GM03348 (cell line): Measurements from ENCODE around the gene H1-8.
"Not testable (repeated sequence)": the region's sequence is repeated elsewhere in the genome, so short reads cannot be mapped to it uniquely, and the experiment has no call there.

Source experiments
- DNase-seq: peaks from one replicate; pipeline ENCODE4 v3.0.0; 2012; ENCODE audit warnings: low spot score

Gene H1-8, protein sequence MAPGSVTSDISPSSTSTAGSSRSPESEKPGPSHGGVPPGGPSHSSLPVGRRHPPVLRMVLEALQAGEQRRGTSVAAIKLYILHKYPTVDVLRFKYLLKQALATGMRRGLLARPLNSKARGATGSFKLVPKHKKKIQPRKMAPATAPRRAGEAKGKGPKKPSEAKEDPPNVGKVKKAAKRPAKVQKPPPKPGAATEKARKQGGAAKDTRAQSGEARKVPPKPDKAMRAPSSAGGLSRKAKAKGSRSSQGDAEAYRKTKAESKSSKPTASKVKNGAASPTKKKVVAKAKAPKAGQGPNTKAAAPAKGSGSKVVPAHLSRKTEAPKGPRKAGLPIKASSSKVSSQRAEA

DNA sequence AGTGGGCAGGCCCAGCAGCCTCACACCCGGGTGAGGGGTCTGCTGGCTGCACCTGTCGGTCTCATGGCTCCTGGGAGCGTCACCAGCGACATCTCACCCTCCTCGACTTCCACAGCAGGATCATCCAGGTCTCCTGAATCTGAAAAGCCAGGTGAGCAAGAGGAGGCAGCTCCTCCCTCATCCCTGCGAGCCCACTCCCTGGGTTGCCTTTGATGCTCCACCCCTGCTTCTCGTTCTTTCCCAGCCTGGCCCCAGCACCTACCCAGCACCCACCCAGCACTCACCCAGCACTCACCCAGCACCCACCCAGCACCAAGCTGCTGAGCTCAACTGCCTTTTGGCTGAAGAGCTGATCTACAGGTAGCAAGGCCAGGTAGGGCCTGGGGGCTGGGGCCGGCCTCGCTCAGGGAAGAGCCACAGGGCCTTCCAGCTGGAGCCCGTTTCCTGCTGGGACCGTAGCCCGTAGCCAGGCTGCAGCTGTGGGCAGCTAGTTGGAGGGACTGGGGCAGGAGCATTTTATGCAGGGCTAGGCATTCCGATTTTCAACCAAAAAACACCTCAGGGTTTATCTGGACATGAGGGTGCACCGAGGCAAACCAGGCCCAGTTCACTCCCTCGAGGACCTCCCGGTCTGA is at the start of gene H1-8:
H1-8 (plus strand) TSS at position 20 of the 635 bp plus-strand sequence; CDS start at position 64, 44 bp downstream.
- DNase-seq = no peak

DNA sequence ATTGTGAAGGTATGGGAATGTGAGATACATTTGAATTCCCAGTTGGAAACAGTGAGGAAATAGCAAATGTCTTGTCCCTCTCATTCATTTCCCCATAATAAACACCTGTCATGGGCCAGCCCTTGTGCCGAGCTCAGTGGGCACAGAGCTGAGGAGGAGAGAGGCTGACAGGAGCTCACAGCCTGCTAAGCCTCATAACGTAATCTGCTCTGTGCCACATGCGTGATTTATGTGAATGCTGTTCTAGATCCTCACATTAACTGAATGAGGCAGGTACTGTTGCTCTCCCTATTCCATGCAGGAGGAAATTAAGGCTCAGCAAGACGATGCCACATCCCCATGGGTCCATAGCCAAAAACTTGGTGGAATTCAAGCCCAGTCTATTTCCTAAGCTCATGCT is 49.8 kb upstream of the H1-8 start:
- DNase-seq = no peak

- not testable (repeated sequence) for DNase-seq
These were observed 48.5 kb upstream of the H1-8 start for GRCh38 chr3:129494499-129494898.

GRCh38 chr3:129495006-129495639 is 47.9 kb upstream of the H1-8 start:
- not testable (repeated sequence) for DNase-seq

DNA sequence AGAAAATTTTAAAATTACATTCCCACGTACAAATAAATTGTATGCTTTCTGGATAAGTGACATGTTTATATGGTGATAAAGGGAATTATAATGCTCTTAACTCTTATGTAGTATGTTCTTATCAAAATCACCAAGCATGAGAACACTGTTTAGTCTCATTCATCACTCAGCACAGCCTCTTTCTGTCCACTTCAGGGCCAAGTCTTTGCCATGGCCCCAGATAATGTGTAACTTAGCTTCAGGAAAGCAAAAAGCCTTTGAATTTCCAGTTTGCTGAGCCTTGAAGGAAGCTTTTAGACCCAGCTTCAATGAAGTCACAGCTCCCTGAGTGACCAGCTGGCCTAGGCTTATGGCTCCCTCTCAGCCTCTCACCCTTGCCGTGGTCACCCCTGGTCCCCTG is 45.1 kb upstream of the H1-8 start:
- DNase-seq = not testable (repeated sequence)

GRCh38 chr3:129498603-129499488 is 44.1 kb upstream of the H1-8 start:
- not testable (repeated sequence) for DNase-seq

GRCh38 chr3:129499604-129500333 is 43.2 kb upstream of the H1-8 start:
- not testable (repeated sequence) for DNase-seq

- no peak for DNase-seq
These were observed 42.7 kb upstream of the H1-8 start for GRCh38 chr3:129500334-129500658.

DNA sequence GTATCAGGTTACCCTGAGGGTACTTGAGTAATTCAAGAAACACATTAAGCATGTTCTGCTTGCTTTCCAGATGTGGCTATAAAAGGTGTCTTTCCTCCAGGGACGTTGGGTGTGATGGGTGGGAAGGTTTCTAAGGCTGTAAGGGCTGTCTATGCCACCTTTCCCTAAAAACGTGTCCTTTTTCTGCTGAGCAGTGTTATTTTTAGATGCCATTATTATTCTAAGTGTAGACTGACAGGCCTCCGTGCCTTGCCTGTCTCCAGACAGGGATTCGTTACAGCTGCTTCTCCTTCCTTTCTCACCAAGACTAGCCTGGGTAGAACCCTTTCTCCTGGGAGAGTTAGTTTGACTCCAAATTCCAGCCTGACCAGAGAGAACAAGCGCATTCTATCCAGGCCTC is 41.3 kb upstream of the H1-8 start:
- no peak for DNase-seq

DNA sequence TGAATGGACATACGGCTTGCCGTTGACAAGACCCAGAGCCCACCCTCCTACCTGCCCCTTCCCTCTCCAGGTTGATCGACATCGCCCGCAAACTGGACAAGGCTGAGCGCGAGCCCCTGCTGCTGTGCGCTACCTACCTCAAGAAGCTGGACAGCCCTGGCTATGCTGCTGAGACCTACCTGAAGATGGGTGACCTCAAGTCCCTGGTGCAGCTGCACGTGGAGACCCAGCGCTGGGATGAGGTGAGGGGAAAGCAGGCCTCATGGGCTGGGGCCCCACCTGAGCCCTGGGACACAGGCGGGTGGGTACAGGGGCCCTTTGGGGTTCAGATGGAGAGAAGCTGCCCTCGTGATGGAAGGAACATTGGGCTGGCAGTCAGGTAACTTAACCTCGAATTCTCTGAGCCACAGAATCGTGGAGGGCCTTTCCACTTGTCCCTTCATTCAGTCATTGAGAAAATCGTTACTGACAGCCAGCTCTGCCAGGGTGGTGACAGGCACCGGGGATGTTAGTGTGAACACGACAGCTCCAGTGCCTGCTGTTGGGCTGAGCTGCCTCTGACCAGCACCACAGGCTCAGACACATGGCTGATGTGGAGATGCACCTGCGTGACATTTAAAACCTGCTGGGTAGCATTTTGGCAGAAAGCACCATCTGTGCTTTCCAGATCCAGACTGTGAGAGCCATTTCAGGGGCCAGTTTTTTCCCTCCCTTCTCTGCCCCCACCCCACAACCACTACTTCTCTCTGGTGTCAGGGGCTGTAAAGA is 40.1 kb upstream of the H1-8 start:
- no peak for DNase-seq

- DNase-seq = no peak
These were observed 39.3 kb upstream of the H1-8 start for GRCh38 chr3:129503471-129504291.

DNA sequence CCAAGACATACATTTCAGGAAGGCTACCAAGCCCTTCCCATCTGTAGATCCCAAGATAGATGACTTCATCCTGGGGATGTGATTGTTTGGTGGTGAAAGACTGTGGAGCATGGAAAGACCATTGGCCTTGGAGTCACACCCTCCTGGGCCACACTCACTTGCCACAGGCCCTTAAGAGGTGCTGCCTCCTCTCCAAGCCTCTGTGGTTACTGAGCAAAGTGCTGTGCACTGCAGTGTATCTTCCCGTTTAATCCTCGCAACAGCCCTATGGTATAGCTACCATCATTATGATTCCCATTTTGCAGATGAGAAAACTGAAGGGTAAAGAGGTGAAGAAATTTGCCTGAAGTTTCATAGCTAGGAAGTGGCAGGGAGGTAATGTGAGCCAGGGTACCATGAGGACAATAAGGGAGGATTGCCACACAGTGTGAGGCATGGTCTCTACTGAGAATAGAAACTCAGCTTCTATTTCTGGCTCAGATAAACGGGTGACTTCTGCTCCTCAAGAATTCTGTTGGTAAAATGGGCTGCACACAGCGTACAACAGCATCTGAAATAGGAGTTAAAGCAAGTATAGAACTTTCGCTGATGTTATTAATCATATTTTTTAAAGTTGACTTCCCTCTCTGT is 38.4 kb upstream of the H1-8 start:
- DNase-seq = no peak

GRCh38 chr3:129505341-129505740 is 37.6 kb upstream of the H1-8 start:
- no peak for DNase-seq

DNA sequence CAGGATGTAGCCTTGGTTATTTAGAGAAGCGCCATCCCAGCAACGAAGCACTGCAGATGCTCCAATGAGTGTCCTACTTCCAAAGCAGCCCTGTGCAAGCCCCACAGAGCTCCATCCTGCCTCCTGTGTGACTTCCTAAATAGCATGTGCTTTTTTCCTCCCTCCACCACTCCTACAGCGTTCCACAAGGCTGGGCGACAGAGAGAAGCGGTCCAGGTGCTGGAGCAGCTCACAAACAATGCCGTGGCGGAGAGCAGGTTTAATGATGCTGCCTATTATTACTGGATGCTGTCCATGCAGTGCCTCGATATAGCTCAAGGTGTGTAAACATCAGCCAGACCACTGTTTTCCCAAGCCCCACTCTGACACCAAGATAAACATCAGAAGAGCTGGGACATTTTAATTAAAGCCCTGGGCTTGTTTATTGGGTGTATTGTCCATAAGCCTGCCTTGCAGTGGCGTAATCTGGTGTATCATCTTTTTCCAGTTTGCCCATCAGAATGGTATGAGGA is 36.7 kb upstream of the H1-8 start:
- DNase-seq = no peak

GRCh38 chr3:129507181-129507831 is 35.7 kb upstream of the H1-8 start:
- DNase-seq = no peak

GRCh38 chr3:129512595-129512994 is 30.4 kb upstream of the H1-8 start:
- DNase-seq = no peak

DNA sequence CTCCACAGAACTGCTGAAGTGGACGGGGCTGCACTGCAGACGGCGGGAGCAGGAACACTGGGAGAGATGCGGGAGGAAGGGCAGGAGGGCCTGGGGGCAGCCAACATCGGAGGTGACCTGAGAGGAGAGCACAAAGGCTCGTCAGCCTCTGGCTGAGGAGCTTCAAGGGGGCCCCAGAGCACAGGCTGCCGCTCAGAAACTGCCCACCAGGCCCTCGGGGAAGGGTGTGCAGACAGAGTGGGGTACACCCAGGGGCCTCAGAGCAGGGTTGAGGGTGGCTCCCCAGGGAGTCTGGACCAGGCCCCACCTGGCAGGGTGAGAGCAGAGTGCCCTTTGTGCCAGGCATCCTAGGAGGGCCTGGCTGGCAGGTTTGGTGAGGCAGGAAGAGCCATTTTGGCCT is 29.3 kb upstream of the H1-8 start:
- DNase-seq = no peak

DNA sequence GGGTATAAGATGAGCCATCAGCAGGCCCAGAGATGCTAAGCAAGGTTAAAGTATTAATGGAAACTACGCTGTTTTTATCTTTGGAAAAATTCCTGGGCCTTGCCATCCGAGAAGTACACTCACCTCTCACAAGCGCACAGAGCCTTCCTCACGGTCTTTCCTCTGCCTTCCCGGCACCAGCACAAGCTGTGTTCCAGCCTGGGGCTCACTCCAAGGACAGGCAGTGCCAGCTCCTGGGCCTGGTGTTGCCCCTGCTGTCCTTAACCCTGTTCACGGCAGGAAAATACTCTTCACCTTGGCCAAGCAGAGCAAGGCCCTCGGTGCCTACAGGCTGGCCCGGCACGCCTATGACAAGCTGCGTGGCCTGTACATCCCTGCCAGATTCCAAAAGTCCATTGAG is 28.9 kb upstream of the H1-8 start:
- DNase-seq = no peak

DNA sequence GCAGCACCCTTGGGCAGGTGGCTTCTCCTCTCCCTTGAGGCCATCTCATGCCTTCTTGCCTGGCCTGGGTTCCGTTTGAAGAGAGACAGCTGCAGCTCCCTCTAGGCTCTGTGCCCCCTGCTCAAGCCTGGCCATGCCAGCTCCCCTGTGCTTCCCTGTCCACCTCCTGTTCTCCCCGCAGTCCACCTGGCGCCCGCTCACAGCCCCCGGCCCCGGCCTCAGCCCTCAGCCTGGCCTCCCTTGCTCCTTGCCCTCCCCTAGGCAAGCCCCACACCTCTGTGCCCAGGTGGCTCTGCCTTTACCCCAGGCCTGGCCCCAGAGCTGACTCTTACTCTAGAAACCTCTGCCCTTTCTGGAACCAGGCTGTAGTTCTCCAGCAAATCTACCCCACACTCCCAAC is 28.4 kb upstream of the H1-8 start:
- no peak for DNase-seq
